Esophagus squamous epithelium (tissue), 5 donors: ENCODE data around the gene ADAMTS15. TPM values are rescaled to one million over a fixed set of nuclear protein-coding genes. Genes with fewer than 3 reads are reported as not detected.

ENCODE experiments used
- DNase-seq: peaks from one replicate; lab custom pipeline; 2025; lab: John Stamatoyannopoulos, UW
- H3K27ac ChIP-seq, 4 donors: fragments of 200-600 bp; sonication (generic); one replicate each; pipeline ENCODE4 v1.5.1; 2016 to 2019; ENCODE audit warnings: mild to moderate bottlenecking in 1 of 4
- H3K27me3 ChIP-seq, 4 donors: fragments of 200-600 bp; sonication (generic); 1 replicate in 3 of 4; 2 replicates in 1 of 4; pipeline versions ENCODE4 v1.5.1 to v1.6.0; 2017 to 2021; ENCODE audit warnings: antibody characterized with exemption in 1 of 4
- H3K36me3 ChIP-seq, 3 donors: fragments of 200-600 bp; sonication (generic); one replicate each; pipeline ENCODE4 v1.5.1; 2016 to 2019
- H3K4me1 ChIP-seq, 3 donors: fragments of 200-600 bp; sonication (generic); one replicate each; pipeline ENCODE4 v1.5.1; 2017 to 2019
- H3K4me3 ChIP-seq, 4 donors: fragments of 200-600 bp; sonication (generic); 1 replicate in 3 of 4; 2 replicates in 1 of 4; pipeline ENCODE4 v1.5.1; 2016 to 2019; ENCODE audit warnings: mild to moderate bottlenecking in 2 of 4, moderate library complexity in 1 of 4
- H3K9me3 ChIP-seq, 3 donors: fragments of 200-600 bp; sonication (generic); one replicate each; pipeline ENCODE4 v1.5.1; 2016 to 2019
- POLR2A ChIP-seq, 4 donors: fragments of 450-650 bp; IDR thresholded peaks; one replicate each; pipeline ENCODE4 v1.6.1; 2017; ENCODE audit warnings: antibody characterized with exemption in 4 of 4, mild to moderate bottlenecking in 4 of 4, moderate library complexity in 3 of 4
- WGBS, 2 donors: methylation state at CpG; one replicate each; pipeline ENCODE4 v1.1.5; 2018; 5-methylcytosine and 5-hydroxymethylcytosine counted together
- intact Hi-C: fragments of 100-400 bp; cut with DNase I; formaldehyde crosslinking; loops from one replicate; pipeline ENCODE4 v1.15.0; 2022
- total RNA-seq, 4 donors: library from RNA; depleted of rRNA; stranded (reverse); fragments of >200 nt; gene quantifications; one replicate each; pipeline ENCODE4 v1.1.0, GENCODE V29; 2016
- TF ChIP-seq, protein P1 (sequence below), 6 experiments: fragments of 450-650 bp in 4 of 6; fragments of 200-600 bp in 2 of 6; sonication (generic) in 2 of 6; IDR thresholded peaks; one replicate each; pipeline ENCODE4 v1.5.1; 2016 to 2019; ENCODE audit warnings: antibody characterized with exemption in 6 of 6, mild to moderate bottlenecking in 4 of 6, moderate library complexity in 4 of 6
- donor health status: DM: yes; HTN: yes; CAD: no.

ADAMTS15 gene
- total RNA-seq, 4 donors from 2014 or later: 0.11 to 5.7 (median 2.1) TPM

- DNase-seq: no peak
- intact Hi-C loops: no loop called here
- Histone ChIP-seq H3K36me3 (no peaks in the 10 kb centered on the region), H3K4me1 (no peaks in the 10 kb centered on the region), H3K27me3 (no peaks in the 10 kb centered on the region), H3K4me3 (no peak overlapping the region), H3K27ac (no peak overlapping the region), H3K9me3 (no peaks in the 10 kb centered on the region)
- 74 to 79% methylated on average over 7 of the region's 7 CpGs for WGBS, 2 donors
- TF ChIP-seq POLR2A (IDR thresholded peaks at IDR 0.05): no peak
- TF ChIP-seq, protein P1, sequence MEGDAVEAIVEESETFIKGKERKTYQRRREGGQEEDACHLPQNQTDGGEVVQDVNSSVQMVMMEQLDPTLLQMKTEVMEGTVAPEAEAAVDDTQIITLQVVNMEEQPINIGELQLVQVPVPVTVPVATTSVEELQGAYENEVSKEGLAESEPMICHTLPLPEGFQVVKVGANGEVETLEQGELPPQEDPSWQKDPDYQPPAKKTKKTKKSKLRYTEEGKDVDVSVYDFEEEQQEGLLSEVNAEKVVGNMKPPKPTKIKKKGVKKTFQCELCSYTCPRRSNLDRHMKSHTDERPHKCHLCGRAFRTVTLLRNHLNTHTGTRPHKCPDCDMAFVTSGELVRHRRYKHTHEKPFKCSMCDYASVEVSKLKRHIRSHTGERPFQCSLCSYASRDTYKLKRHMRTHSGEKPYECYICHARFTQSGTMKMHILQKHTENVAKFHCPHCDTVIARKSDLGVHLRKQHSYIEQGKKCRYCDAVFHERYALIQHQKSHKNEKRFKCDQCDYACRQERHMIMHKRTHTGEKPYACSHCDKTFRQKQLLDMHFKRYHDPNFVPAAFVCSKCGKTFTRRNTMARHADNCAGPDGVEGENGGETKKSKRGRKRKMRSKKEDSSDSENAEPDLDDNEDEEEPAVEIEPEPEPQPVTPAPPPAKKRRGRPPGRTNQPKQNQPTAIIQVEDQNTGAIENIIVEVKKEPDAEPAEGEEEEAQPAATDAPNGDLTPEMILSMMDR (IDR thresholded peaks at IDR 0.05): no peak
Measured at GRCh38 chr11:130490682-130491449, 42.4 kb downstream of the ADAMTS15 start.

GRCh38 chr11:130498181-130498580 lies 49.7 kb downstream of the ADAMTS15 start:
- Histone ChIP-seq H3K27me3 (no peaks in the 10 kb centered on the region), H3K9me3 (no peaks in the 10 kb centered on the region), H3K27ac (no peak overlapping the region), H3K4me3 (no peak overlapping the region), H3K36me3 (no peaks in the 10 kb centered on the region), H3K4me1 (no peaks in the 10 kb centered on the region)
- intact Hi-C loops: no loop called here
- TF ChIP-seq, protein P1 (IDR thresholded peaks at IDR 0.05): no peak
- no peak for TF ChIP-seq POLR2A (IDR thresholded peaks at IDR 0.05)
- DNase-seq: no peak

- Histone ChIP-seq H3K27ac (no peak overlapping the region), H3K4me1 (no peaks in the 10 kb centered on the region), H3K27me3 (no peaks in the 10 kb centered on the region), H3K4me3 (no peak overlapping the region), H3K36me3 (no peaks in the 10 kb centered on the region), H3K9me3 (no peaks in the 10 kb centered on the region)
- no peak for DNase-seq
- intact Hi-C loops: no loop called here
- TF ChIP-seq POLR2A (IDR thresholded peaks at IDR 0.05): no peak
- TF ChIP-seq, protein P1 (IDR thresholded peaks at IDR 0.05): no peak
Measured at GRCh38 chr11:130499828-130500227, 51.4 kb downstream of the ADAMTS15 start.

GRCh38 chr11:130504317-130504716 lies 55.9 kb downstream of the ADAMTS15 start:
- no peak for DNase-seq
- WGBS, 2 donors: 71 to 93% methylated on average over 1 of the region's 1 CpG
- Histone ChIP-seq H3K27me3 (no peaks in the 10 kb centered on the region), H3K27ac (no peak overlapping the region), H3K36me3 (no peaks in the 10 kb centered on the region), H3K4me1 (no peaks in the 10 kb centered on the region), H3K9me3 (no peaks in the 10 kb centered on the region), H3K4me3 (no peak overlapping the region)
- intact Hi-C loops: no loop called here
- no peak for TF ChIP-seq POLR2A (IDR thresholded peaks at IDR 0.05)
- TF ChIP-seq, protein P1 (IDR thresholded peaks at IDR 0.05): no peak

- no peak for TF ChIP-seq POLR2A (IDR thresholded peaks at IDR 0.05)
- TF ChIP-seq, protein P1 (IDR thresholded peaks at IDR 0.05): no peak
- Histone ChIP-seq H3K36me3 (no peaks in the 10 kb centered on the region), H3K4me3 (no peak overlapping the region), H3K4me1 (peaks cover 0 to 11% (median 0%) of the 10 kb centered on the region in 3 donors), H3K27me3 (no peaks in the 10 kb centered on the region), H3K27ac (no peak overlapping the region), H3K9me3 (no peaks in the 10 kb centered on the region)
- 80 to 91% methylated on average over 1 of the region's 1 CpG for WGBS, 2 donors
- DNase-seq: no peak
- intact Hi-C loops: no loop called here
Measured at GRCh38 chr11:130508913-130509312, 60.5 kb downstream of the ADAMTS15 start.
